Subcutaneous adipose tissue (tissue), 4 donors: ENCODE measurements around the gene FAM221A. TPM values are rescaled to one million over a fixed set of nuclear protein-coding genes. Genes with fewer than 3 reads are reported as not detected.

Source experiments
- CTCF ChIP-seq: fragments of 450-650 bp; IDR thresholded peaks from one replicate; pipeline ENCODE4 v1.5.1; 2016; ENCODE audit warnings: low read depth, mild to moderate bottlenecking, control low read depth, antibody characterized with exemption, moderate library complexity
- small RNA-seq: library from RNA; depleted of rRNA; stranded (forward); fragments of <200 nt; gene quantifications from one replicate; pipeline ENCODE3, GENCODE V24; 2016
- total RNA-seq, 4 donors: library from RNA; depleted of rRNA; stranded (reverse); fragments of >200 nt; gene quantifications; one replicate each; pipeline ENCODE4 v1.1.0, GENCODE V29; 2016

Gene FAM221A
- total RNA-seq, 4 donors from 2014 or later = 6.3 to 11.1 (median 9.5) TPM

- TF ChIP-seq CTCF = no peak
Measured at GRCh38 chr7:23715099-23715498, 35.1 kb downstream of the FAM221A start.

- no peak for TF ChIP-seq CTCF
Measured at GRCh38 chr7:23717788-23718187, 37.8 kb downstream of the FAM221A start.

DNA sequence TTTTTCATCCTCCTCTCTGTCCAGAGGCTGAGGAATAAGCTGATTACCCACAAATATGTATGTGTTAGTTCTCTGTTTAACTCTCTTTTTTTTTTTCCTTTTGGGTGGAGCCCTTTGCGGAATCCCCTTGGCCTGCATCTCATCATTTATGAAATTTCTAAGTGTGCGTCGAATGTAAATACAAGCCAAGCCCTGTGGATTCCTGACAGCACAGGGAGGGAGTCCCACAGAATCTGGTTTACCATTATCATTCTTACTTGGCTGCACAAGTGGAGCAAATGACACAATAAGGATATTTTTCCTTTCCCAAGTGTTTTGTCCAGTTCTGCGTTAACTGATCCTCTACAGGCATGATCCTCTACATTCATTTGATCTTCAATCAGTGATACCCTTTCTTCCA lies 41.5 kb downstream of the FAM221A start:
- no peak for TF ChIP-seq CTCF

DNA sequence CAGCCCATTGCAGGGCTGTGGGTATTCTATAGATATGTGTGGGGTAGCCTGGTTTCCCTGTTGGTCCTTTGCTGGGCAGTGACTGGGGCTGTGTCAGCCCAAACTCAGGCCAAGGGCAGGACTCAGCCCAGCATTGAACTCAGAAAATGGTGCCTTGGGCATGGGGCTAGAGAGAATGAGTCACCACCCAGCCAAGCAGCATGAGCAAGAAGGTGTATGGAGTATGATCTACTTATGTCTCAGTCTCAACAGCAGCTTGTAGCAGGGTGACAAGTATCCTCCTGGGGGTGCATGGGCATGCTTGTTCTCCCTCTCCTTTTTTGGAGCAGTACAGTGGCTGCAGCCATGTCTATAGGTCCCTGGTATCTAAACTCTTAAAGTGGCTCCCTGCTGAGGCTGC lies 62.1 kb downstream of the FAM221A start:
- no peak for TF ChIP-seq CTCF

DNA sequence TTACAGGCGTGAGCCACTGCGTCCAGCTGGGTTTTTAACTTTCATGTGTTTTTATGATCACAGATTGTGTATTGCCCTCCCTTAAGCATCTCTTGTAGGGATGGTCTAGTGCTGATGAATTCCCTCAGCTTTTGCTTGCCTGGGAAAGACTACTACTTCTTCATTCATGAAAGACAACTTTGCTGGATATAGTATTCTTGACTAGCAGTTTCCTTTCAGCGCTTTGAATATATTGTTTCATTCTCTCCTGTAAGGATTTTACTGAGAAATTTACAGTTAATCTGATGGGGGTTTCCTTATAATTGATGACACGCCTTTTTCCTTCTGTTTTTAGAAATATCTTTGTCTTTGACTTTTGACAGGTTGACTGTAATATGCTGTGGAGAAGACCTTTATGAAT lies 63.2 kb downstream of the FAM221A start:
- no peak for TF ChIP-seq CTCF

DNA sequence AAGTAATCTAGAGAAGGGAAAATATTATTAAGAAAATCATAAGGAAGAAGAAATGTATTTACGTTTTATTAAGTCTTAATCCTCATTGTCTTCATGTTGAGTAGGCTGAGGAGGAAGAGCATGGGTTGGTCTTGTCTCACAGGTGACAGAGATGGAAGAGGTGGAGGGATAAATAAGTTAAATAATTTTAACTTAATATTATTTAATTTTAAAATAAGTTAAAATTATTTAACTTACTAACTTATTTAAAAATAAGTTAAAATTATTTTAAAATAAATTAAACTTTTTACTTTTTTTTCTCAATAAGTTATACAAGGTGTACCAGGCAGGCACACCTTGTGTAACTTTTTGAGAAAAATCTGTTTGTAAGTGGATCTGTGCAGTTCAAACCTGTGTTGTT lies 66.6 kb downstream of the FAM221A start:
- TF ChIP-seq CTCF = no peak

DNA sequence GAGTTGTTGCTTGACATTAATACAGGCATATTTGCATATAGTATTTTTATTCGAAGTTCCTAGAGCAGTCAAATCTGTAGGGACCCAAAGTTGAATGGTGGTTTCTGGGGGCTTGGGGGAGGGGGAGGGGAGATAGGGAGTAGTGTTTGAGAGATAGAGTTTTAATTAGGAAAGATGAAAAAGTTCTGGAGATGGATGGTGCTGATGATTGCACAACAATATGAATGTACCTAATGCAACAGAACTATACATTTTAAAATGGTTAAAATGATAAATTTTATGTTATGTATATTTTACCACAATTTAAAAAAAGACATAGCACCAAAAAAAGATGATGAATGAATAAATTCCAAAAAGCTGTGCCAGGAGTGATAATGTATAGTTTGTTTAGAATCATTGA lies 71.9 kb downstream of the FAM221A start:
- no peak for TF ChIP-seq CTCF

Small RNAs within 50 kb of the gene (small RNA-seq; reads per million reads assigned to genes)
- not detected for gene AC006026.2

Other genes with a start within 250 kb of the FAM221A start
- 1 to 10 TPM in 3 of 4 donors, under 1 TPM in 1; 0.94 to 3.6 (median 1.8) TPM for gene IGF2BP3, start 209.7 kb upstream of the FAM221A start, total RNA-seq
- gene TRA2A, start 148.2 kb upstream of the FAM221A start, total RNA-seq = 10 to 100 TPM; 42.7 to 91.3 (median 50.2) TPM
- gene CCDC126, start 82.8 kb upstream of the FAM221A start, total RNA-seq = 10 to 100 TPM; 14.3 to 22.2 (median 19.3) TPM
- 1 to 10 TPM in 1 of 4 donors, under 1 TPM in 3; 0.17 to 1.6 (median 0.52) TPM for gene STK31, start 30.0 kb downstream of the FAM221A start, total RNA-seq